Stimulated activated CD8-positive, alpha-beta memory T cell treated with anti-CD3 and anti-CD28 coated beads, Interleukin-7, amount 100 ng/mL, for 48 hours (primary cell): ENCODE measurements around the gene TMEM33.
"Not testable (repeated sequence)": the region's sequence is repeated elsewhere in the genome, so short reads cannot be mapped to it uniquely, and the experiment has no call there.

ENCODE experiments used
- DNase-seq, 2 donors: peaks; one replicate each; pipeline ENCODE4 v3.0.0-alpha.2; 2020; ENCODE audit warnings: low read depth in 1 of 2; ENCODE audit errors: extremely low read depth in 1 of 2

TMEM33 gene

GRCh38 chr4:41934901-41935651 is at the start of gene TMEM33:
Gene TMEM33, plus strand, starts transcription at chr4:41935429. Its CDS starts 56 bp downstream, at chr4:41935485.
- DNase-seq, result peak; percentile 54 to 72

GRCh38 chr4:41885456-41885855 is 49.8 kb upstream of the TMEM33 start:
- DNase-seq, result no peak

GRCh38 chr4:41887277-41887676 is 48.0 kb upstream of the TMEM33 start:
- DNase-seq, result no peak

- DNase-seq, result peak in 1 of 2 donors; percentile 7
These were observed 47.2 kb upstream of the TMEM33 start for GRCh38 chr4:41887821-41888686.

- DNase-seq, result no peak
These were observed 46.5 kb upstream of the TMEM33 start for GRCh38 chr4:41888687-41889074.

GRCh38 chr4:41889317-41889716 is 45.9 kb upstream of the TMEM33 start:
- no peak for DNase-seq

- DNase-seq, result no peak
These were observed 45.1 kb upstream of the TMEM33 start for GRCh38 chr4:41890085-41890484.

- DNase-seq, result no peak
These were observed 38.6 kb upstream of the TMEM33 start for GRCh38 chr4:41896648-41897047.

GRCh38 chr4:41897698-41898097 is 37.5 kb upstream of the TMEM33 start:
- DNase-seq, result no peak

- not testable (repeated sequence) for DNase-seq
These were observed 26.1 kb upstream of the TMEM33 start for GRCh38 chr4:41909136-41909535.

GRCh38 chr4:41912546-41912945 is 22.7 kb upstream of the TMEM33 start:
- DNase-seq, result no peak

GRCh38 chr4:41913509-41913908 is 21.7 kb upstream of the TMEM33 start:
- DNase-seq, result no peak

GRCh38 chr4:41918278-41918677 is 17.0 kb upstream of the TMEM33 start:
- no peak for DNase-seq

GRCh38 chr4:41920416-41920815 is 14.8 kb upstream of the TMEM33 start:
- not testable (repeated sequence) for DNase-seq

- DNase-seq, result no peak
These were observed 13.8 kb upstream of the TMEM33 start for GRCh38 chr4:41921476-41921875.

- no peak for DNase-seq
These were observed 7.3 kb upstream of the TMEM33 start for GRCh38 chr4:41927796-41928499.

GRCh38 chr4:41930139-41930831 is 4.9 kb upstream of the TMEM33 start:
- no peak for DNase-seq

GRCh38 chr4:41932988-41933387 is 2.2 kb upstream of the TMEM33 start:
- no peak for DNase-seq

- no peak for DNase-seq
These were observed 1.2 kb upstream of the TMEM33 start for GRCh38 chr4:41933997-41934503.

- no peak for DNase-seq
These were observed 722 bp upstream of the TMEM33 start for GRCh38 chr4:41934514-41934900.

GRCh38 chr4:41935652-41936021 is 408 bp downstream of the TMEM33 start:
- DNase-seq, result no peak
